Suprapubic skin (tissue), 4 donors: ENCODE data around the gene NCKAP5.

Source experiments
- EP300 ChIP-seq: sonication (generic); formaldehyde crosslinking; IDR thresholded peaks from one replicate; pipeline ENCODE4 v1.6.1; 2017; ENCODE audit warnings: antibody characterized with exemption
- POLR2A ChIP-seq, 2 donors: fragments of 450-650 bp; IDR thresholded peaks; one replicate each; pipeline ENCODE4 v1.6.1; 2017; ENCODE audit warnings: antibody characterized with exemption in 2 of 2, mild to moderate bottlenecking in 2 of 2, moderate library complexity in 2 of 2
- POLR2AphosphoS5 ChIP-seq, 3 donors: sonication (generic); formaldehyde crosslinking; IDR thresholded peaks; one replicate each; pipeline ENCODE4 v1.6.1; 2017; ENCODE audit warnings: antibody characterized with exemption in 3 of 3
- TF ChIP-seq, protein P1 (sequence below), 2 donors: fragments of 200-600 bp in 1 of 2; fragments of 450-650 bp in 1 of 2; sonication (generic) in 1 of 2; IDR thresholded peaks; one replicate each; pipeline ENCODE4 v1.5.1; 2016 to 2019; ENCODE audit warnings: antibody characterized with exemption in 2 of 2, mild to moderate bottlenecking in 1 of 2, moderate library complexity in 1 of 2

DNA sequence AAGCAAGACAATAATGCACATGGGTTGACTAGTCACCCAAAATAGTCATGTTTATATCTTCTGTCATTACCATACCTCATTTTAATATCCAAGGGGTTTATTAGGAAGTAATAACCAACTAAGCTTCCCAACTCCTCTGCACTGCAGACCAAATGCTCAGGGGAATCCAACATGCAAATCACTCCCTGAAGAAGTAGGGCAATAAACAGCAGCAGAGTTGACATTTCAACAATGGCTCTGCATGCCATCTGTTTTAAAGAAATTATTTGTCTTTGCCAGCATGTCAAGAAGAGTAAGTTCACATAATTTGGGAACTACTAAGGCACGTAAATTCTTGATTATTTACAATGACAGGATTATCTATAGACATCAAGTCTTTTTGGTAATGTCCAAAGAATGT, 813.9 kb downstream of the NCKAP5 start:
- TF ChIP-seq, protein P1, sequence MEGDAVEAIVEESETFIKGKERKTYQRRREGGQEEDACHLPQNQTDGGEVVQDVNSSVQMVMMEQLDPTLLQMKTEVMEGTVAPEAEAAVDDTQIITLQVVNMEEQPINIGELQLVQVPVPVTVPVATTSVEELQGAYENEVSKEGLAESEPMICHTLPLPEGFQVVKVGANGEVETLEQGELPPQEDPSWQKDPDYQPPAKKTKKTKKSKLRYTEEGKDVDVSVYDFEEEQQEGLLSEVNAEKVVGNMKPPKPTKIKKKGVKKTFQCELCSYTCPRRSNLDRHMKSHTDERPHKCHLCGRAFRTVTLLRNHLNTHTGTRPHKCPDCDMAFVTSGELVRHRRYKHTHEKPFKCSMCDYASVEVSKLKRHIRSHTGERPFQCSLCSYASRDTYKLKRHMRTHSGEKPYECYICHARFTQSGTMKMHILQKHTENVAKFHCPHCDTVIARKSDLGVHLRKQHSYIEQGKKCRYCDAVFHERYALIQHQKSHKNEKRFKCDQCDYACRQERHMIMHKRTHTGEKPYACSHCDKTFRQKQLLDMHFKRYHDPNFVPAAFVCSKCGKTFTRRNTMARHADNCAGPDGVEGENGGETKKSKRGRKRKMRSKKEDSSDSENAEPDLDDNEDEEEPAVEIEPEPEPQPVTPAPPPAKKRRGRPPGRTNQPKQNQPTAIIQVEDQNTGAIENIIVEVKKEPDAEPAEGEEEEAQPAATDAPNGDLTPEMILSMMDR (IDR thresholded peaks at IDR 0.05) = no peak
- no peak for TF ChIP-seq POLR2AphosphoS5 (IDR thresholded peaks at IDR 0.05)
- no peak for TF ChIP-seq POLR2A (IDR thresholded peaks at IDR 0.05)
- no peak for TF ChIP-seq EP300
